ENCODE data around the gene BIN2.
"Not testable (repeated sequence)": the region's sequence is repeated elsewhere in the genome, so short reads cannot be mapped to it uniquely, and the experiment has no call there.

Gene BIN2

DNA sequence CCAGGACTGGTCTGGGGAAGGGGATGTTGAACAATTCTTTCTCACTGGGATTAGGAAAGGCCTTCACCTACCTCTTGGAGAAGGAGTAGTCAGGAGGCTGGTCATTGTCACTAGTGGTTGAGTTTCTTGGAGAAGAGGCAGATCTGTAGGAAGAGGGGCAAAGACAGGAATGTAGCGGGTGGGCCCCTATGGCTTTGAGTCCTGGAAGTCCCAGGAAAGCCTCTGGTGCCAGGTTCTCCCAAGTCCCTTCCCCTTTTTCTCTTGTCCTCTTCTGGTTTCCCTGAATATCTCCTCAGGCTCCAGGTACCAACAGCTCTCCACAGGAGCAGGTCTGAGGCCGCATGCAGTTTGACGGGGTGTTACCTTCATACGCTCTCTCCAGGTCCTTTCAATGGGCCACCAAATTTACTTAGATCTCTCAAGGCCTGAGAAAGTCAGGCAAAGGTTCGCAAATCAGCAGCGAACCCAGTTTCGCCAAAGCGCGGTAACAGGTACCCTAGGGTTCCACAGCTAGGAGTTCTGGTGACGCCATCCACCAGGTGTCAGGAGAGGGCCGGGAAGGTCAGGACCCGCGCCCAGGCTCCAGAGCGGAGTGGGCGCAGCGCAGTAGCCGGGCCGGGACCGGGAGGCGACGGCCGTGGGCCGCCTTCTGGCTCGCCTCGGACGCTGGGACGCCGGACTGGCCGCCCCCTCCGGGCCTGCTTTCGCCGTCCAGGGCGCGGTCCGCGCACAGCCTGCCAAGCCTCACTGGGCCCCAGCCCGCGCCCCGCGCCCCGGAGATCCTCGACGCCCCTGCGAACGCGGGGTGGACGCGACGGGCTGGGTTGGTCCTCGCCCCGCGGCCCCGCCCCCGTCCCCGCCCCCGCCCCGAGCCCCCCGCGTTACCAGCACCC is 54.6 kb downstream of the BIN2 start:
- H3K4me3 ChIP-seq (ENCODE audit: low read depth in 1 of 2, low read length in 2 of 2), result no peak overlapping the region
- H3K9me3 ChIP-seq (ENCODE audit: low read length), result no peaks in the 10 kb centered on the region
- no peak overlapping the region for H3K9ac ChIP-seq (ENCODE audit: low read length)
- H3K4me1 ChIP-seq (ENCODE audit: insufficient read depth, low read length), result no peaks in the 10 kb centered on the region
- no peaks in the 10 kb centered on the region for H3K27me3 ChIP-seq (ENCODE audit: control insufficient read depth in 1 of 2, insufficient read depth in 2 of 2, low read length in 2 of 2)
- no peak overlapping the region for H3K27ac ChIP-seq (ENCODE audit: low read depth, low read length)
- no peaks in the 10 kb centered on the region for H3K36me3 ChIP-seq (ENCODE audit: insufficient read depth, low read length)

DNA sequence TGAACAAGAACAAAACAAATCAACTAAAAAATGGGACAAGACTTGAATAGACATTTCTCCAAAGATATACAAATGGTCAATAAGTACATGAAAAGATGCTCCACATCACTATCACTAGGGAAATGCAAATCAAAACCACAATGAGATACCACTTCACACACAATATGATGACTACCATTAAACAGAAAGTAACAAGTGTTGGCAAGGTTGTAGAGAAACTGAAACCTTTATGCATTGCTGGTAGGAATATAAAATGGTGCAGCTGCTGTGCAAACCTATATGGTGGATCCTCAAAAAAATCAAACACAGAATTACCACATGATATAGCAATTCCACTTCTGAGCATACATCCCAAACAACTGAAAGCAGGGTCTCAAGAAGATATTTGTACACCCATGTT is 59.0 kb downstream of the BIN2 start:
- no peaks in the 10 kb centered on the region for H3K27me3 ChIP-seq (ENCODE audit: control insufficient read depth in 1 of 2, insufficient read depth in 2 of 2, low read length in 2 of 2)
- H3K27ac ChIP-seq (ENCODE audit: low read depth, low read length), result no peak overlapping the region
- no peak overlapping the region for H3K4me3 ChIP-seq (ENCODE audit: low read depth in 1 of 2, low read length in 2 of 2)
- no peaks in the 10 kb centered on the region for H3K4me1 ChIP-seq (ENCODE audit: insufficient read depth, low read length)
- no peak overlapping the region for H3K9ac ChIP-seq (ENCODE audit: low read length)
- H3K36me3 ChIP-seq (ENCODE audit: insufficient read depth, low read length), result no peaks in the 10 kb centered on the region
- H3K9me3 ChIP-seq (ENCODE audit: low read length), result no peaks in the 10 kb centered on the region

DNA sequence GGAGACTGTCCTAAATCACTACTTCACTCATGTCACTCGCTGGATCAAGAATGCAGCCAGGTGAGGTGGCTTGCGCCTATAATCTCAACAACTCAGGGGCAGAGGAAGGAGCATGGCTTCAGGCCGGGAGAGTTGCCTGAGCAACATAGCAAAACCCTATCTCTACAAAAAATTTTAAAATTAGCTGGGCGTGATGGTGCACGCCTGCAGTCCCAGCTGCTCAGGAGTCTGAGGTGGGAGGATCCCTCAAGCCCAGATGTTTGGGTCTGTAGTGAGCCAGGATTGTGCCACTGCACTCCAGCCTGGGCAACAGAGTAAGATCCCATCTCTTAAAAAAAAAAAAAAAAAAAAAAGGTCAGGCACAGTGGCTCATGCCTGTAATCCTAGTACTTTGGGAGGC is 59.7 kb downstream of the BIN2 start:
- Histone ChIP-seq H3K4me1 (ENCODE audit: insufficient read depth, low read length) (no peaks in the 10 kb centered on the region), H3K4me3 (ENCODE audit: low read depth in 1 of 2, low read length in 2 of 2) (no peak overlapping the region), H3K27ac (ENCODE audit: low read depth, low read length) (no peak overlapping the region)

GRCh38 chr12:51263341-51263740 is 60.6 kb downstream of the BIN2 start:
- Histone ChIP-seq H3K36me3 (ENCODE audit: insufficient read depth, low read length) (no peaks in the 10 kb centered on the region), H3K9ac (ENCODE audit: low read length) (no peak overlapping the region), H3K4me1 (ENCODE audit: insufficient read depth, low read length) (no peaks in the 10 kb centered on the region), H3K27ac (ENCODE audit: low read depth, low read length) (no peak overlapping the region), H3K27me3 (ENCODE audit: control insufficient read depth in 1 of 2, insufficient read depth in 2 of 2, low read length in 2 of 2) (no peaks in the 10 kb centered on the region), H3K4me3 (ENCODE audit: low read depth in 1 of 2, low read length in 2 of 2) (no peak overlapping the region), H3K9me3 (ENCODE audit: low read length) (no peaks in the 10 kb centered on the region)

More for the DNA sequence above, 59.7 kb downstream of the BIN2 start:
- Histone ChIP-seq H3K27me3 (ENCODE audit: control insufficient read depth in 1 of 2, insufficient read depth in 2 of 2, low read length in 2 of 2) (no peaks in the 10 kb centered on the region), H3K36me3 (ENCODE audit: insufficient read depth, low read length) (no peaks in the 10 kb centered on the region), H3K9me3 (ENCODE audit: low read length) (no peaks in the 10 kb centered on the region), H3K9ac (ENCODE audit: low read length) (no peak overlapping the region)

DNA sequence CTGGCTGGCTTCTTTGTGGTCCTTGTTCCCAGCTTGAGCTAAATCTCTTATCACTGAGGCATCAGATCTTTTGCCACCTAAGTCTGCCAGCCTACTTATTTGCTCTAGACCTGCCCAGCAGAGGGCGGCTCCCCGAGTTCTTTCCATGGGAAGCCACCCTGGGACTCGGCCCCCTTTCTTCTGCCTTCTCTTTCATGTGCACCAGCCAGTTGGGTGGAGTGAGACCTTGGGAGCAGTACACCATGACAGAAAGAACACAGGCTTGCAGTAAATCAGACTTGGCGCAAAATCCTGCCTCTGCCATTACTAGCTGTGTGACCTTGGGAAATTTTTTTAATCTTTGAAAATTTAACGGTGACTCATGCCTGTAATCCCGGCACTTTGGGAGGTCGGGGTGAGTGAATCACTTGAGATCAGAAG is 61.2 kb downstream of the BIN2 start:
- Histone ChIP-seq H3K36me3 (ENCODE audit: insufficient read depth, low read length) (no peaks in the 10 kb centered on the region), H3K4me3 (ENCODE audit: low read depth in 1 of 2, low read length in 2 of 2) (no peak overlapping the region), H3K9ac (ENCODE audit: low read length) (no peak overlapping the region), H3K4me1 (ENCODE audit: insufficient read depth, low read length) (no peaks in the 10 kb centered on the region), H3K9me3 (ENCODE audit: low read length) (no peaks in the 10 kb centered on the region), H3K27ac (ENCODE audit: low read depth, low read length) (no peak overlapping the region), H3K27me3 (ENCODE audit: control insufficient read depth in 1 of 2, insufficient read depth in 2 of 2, low read length in 2 of 2) (no peaks in the 10 kb centered on the region)

- not testable (repeated sequence) for H3K9ac ChIP-seq (ENCODE audit: low read length); H3K4me3 ChIP-seq (ENCODE audit: low read depth in 1 of 2, low read length in 2 of 2); H3K27ac ChIP-seq (ENCODE audit: low read depth, low read length); H3K4me1 ChIP-seq (ENCODE audit: insufficient read depth, low read length); H3K9me3 ChIP-seq (ENCODE audit: low read length); H3K27me3 ChIP-seq (ENCODE audit: control insufficient read depth in 1 of 2, insufficient read depth in 2 of 2, low read length in 2 of 2); H3K36me3 ChIP-seq (ENCODE audit: insufficient read depth, low read length)
These were observed 64.4 kb downstream of the BIN2 start for GRCh38 chr12:51259600-51259999.

DNA sequence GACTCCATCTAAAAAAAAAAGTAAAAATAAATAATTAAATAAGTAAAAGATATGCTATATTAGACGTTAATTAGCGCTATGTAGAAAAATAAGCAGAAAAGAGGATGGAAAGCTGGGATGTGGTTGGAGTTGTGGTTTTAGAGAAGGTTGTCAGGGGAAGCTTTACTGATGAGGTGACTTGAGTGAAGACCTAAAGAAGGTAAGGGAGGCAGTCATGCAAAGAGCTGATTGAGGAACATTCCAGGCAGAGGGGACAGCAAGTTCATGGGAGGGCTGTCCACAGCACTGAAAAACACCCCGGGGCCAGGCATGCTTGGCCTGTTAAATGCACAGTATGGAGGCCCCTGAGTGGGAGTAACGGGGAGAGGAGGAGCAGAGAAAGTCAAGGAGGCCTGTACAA is 69.4 kb downstream of the BIN2 start:
- H3K4me3 ChIP-seq (ENCODE audit: low read depth in 1 of 2, low read length in 2 of 2), result no peak overlapping the region
- H3K36me3 ChIP-seq (ENCODE audit: insufficient read depth, low read length), result no peaks in the 10 kb centered on the region

DNA sequence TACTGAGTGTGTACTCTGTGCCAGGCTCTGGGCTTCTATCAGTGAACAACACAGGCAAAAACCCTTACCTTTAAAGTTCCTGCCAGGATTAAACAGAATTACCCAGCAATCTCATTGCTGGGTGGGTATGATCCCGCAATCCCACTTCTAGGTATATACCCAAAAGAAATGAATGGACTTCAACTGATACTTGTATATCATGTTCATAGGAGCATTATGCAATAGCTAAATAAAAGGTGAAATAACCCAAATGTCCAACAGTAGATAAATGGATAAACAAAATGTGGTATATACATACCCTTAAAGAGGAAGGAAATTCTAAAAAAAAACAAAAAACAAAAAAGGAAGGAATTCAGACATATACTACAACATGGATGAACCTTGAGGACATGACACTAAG is 70.7 kb downstream of the BIN2 start:
- H3K27ac ChIP-seq (ENCODE audit: low read depth, low read length), result no peak overlapping the region
- no peaks in the 10 kb centered on the region for H3K4me1 ChIP-seq (ENCODE audit: insufficient read depth, low read length)
- no peaks in the 10 kb centered on the region for H3K27me3 ChIP-seq (ENCODE audit: control insufficient read depth in 1 of 2, insufficient read depth in 2 of 2, low read length in 2 of 2)
- H3K36me3 ChIP-seq (ENCODE audit: insufficient read depth, low read length), result no peaks in the 10 kb centered on the region
- no peaks in the 10 kb centered on the region for H3K9me3 ChIP-seq (ENCODE audit: low read length)
- H3K9ac ChIP-seq (ENCODE audit: low read length), result no peak overlapping the region
- no peak overlapping the region for H3K4me3 ChIP-seq (ENCODE audit: low read depth in 1 of 2, low read length in 2 of 2)

More for the DNA sequence above, 69.4 kb downstream of the BIN2 start:
- Histone ChIP-seq H3K27me3 (ENCODE audit: control insufficient read depth in 1 of 2, insufficient read depth in 2 of 2, low read length in 2 of 2) (no peaks in the 10 kb centered on the region), H3K27ac (ENCODE audit: low read depth, low read length) (no peak overlapping the region), H3K4me1 (ENCODE audit: insufficient read depth, low read length) (no peaks in the 10 kb centered on the region), H3K9me3 (ENCODE audit: low read length) (no peaks in the 10 kb centered on the region), H3K9ac (ENCODE audit: low read length) (no peak overlapping the region)

DNA sequence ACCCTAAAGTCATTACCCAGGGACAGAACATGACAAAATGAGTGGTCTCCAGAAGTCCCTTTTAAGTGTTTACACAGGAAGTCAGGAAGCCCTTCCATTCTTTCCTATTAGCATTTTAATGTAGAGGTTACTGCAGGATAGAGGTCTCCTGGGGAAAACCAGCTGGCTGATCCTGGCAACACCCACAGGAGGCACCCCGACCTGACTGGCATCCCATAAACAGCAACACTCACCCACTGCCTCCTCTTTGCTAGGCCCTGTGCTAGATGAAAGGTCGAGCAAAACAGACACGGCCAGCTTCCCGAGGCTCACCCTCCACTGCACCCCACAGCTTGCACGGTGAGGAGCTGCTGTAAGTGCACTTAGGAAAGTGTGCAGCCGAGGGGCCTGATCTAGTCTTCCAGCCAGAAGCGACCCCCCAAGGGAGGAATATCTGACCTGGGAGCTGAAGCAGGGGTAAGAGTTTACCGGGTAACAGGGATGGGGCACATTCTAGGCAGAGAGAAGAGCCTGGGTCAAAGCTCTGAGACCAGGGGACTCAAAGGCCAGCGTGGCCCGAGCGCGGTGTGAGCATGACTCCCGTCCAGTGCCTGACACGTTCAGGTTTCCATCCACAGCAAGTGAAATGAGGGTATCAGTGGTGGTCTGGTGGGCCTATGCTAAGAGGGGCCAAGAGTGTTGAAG is 76.3 kb downstream of the BIN2 start:
- H3K9ac ChIP-seq (ENCODE audit: low read length), result no peak overlapping the region
- H3K4me1 ChIP-seq (ENCODE audit: insufficient read depth, low read length), result peaks cover 5% of the 10 kb centered on the region
- no peak overlapping the region for H3K27ac ChIP-seq (ENCODE audit: low read depth, low read length)
- peaks cover 18% of the 10 kb centered on the region for H3K36me3 ChIP-seq (ENCODE audit: insufficient read depth, low read length)
- no peak overlapping the region for H3K4me3 ChIP-seq (ENCODE audit: low read depth in 1 of 2, low read length in 2 of 2)
- no peaks in the 10 kb centered on the region for H3K9me3 ChIP-seq (ENCODE audit: low read length)
- no peaks in the 10 kb centered on the region for H3K27me3 ChIP-seq (ENCODE audit: control insufficient read depth in 1 of 2, insufficient read depth in 2 of 2, low read length in 2 of 2)

- Histone ChIP-seq H3K36me3 (ENCODE audit: insufficient read depth, low read length) (peaks cover 29% of the 10 kb centered on the region), H3K9ac (ENCODE audit: low read length) (no peak overlapping the region), H3K27ac (ENCODE audit: low read depth, low read length) (no peak overlapping the region), H3K4me3 (ENCODE audit: low read depth in 1 of 2, low read length in 2 of 2) (no peak overlapping the region), H3K4me1 (ENCODE audit: insufficient read depth, low read length) (peaks cover 5% of the 10 kb centered on the region), H3K27me3 (ENCODE audit: control insufficient read depth in 1 of 2, insufficient read depth in 2 of 2, low read length in 2 of 2) (no peaks in the 10 kb centered on the region), H3K9me3 (ENCODE audit: low read length) (no peaks in the 10 kb centered on the region)
These were observed 77.6 kb downstream of the BIN2 start for GRCh38 chr12:51246254-51246853.

- no peaks in the 10 kb centered on the region for H3K27me3 ChIP-seq (ENCODE audit: control insufficient read depth in 1 of 2, insufficient read depth in 2 of 2, low read length in 2 of 2)
- no peak overlapping the region for H3K9ac ChIP-seq (ENCODE audit: low read length)
- peaks cover 36% of the 10 kb centered on the region for H3K36me3 ChIP-seq (ENCODE audit: insufficient read depth, low read length)
- H3K9me3 ChIP-seq (ENCODE audit: low read length), result no peaks in the 10 kb centered on the region
- H3K4me3 ChIP-seq (ENCODE audit: low read depth in 1 of 2, low read length in 2 of 2), result no peak overlapping the region
- no peak overlapping the region for H3K27ac ChIP-seq (ENCODE audit: low read depth, low read length)
- H3K4me1 ChIP-seq (ENCODE audit: insufficient read depth, low read length), result peaks cover 7% of the 10 kb centered on the region
These were observed 78.3 kb downstream of the BIN2 start for GRCh38 chr12:51245476-51246253.
